ENCODE measurements around the gene KCNQ4. TPM values are rescaled to one million over a fixed set of nuclear protein-coding genes. Genes with fewer than 3 reads are reported as not detected.

The KCNQ4 gene
- total RNA-seq, 2 donors from 2014 or later, result 1.0 to 1.7 TPM

GRCh38 chr1:40823345-40823744 lies 39.8 kb downstream of the KCNQ4 start:
- H3K4me1 ChIP-seq, result peaks cover 0 to 5% of the 10 kb centered on the region in 2 donors
- DNase-seq (ENCODE audit: low spot score), result no peak

DNA sequence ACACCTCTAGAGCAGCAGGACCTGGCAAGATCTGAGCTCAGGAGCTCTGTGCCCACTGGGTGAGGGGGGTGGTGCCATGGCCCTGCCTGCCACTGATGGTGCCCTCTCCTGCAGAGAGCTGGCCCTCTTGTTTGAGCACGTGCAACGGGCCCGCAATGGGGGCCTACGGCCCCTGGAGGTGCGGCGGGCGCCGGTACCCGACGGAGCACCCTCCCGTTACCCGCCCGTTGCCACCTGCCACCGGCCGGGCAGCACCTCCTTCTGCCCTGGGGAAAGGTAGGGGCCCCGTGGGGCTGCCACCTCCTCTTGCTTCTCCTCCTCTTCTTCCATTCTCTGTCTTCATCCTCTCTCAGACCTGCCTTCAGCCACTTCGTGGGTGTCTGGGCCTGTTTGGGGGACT lies 40.4 kb downstream of the KCNQ4 start:
- no peak for DNase-seq (ENCODE audit: low spot score)
- Histone ChIP-seq H3K27me3 (no peaks in the 10 kb centered on the region), H3K27ac (no peak overlapping the region), H3K36me3 (no peaks in the 10 kb centered on the region), H3K9me3 (no peaks in the 10 kb centered on the region), H3K4me3 (no peak overlapping the region), H3K4me1 (no peaks in the 10 kb centered on the region)
- TF ChIP-seq, protein P1, sequence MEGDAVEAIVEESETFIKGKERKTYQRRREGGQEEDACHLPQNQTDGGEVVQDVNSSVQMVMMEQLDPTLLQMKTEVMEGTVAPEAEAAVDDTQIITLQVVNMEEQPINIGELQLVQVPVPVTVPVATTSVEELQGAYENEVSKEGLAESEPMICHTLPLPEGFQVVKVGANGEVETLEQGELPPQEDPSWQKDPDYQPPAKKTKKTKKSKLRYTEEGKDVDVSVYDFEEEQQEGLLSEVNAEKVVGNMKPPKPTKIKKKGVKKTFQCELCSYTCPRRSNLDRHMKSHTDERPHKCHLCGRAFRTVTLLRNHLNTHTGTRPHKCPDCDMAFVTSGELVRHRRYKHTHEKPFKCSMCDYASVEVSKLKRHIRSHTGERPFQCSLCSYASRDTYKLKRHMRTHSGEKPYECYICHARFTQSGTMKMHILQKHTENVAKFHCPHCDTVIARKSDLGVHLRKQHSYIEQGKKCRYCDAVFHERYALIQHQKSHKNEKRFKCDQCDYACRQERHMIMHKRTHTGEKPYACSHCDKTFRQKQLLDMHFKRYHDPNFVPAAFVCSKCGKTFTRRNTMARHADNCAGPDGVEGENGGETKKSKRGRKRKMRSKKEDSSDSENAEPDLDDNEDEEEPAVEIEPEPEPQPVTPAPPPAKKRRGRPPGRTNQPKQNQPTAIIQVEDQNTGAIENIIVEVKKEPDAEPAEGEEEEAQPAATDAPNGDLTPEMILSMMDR (IDR thresholded peaks at IDR 0.05), result no peak

More at GRCh38 chr1:40823345-40823744, 39.8 kb downstream of the KCNQ4 start:
- TF ChIP-seq, protein P1 (IDR thresholded peaks at IDR 0.05), result no peak
- Histone ChIP-seq H3K9me3 (no peaks in the 10 kb centered on the region), H3K4me3 (no peak overlapping the region), H3K27me3 (no peaks in the 10 kb centered on the region), H3K36me3 (no peaks in the 10 kb centered on the region), H3K27ac (no peak overlapping the region)

- TF ChIP-seq, protein P1 (IDR thresholded peaks at IDR 0.05), result no peak
- Histone ChIP-seq H3K4me3 (no peak overlapping the region), H3K27ac (no peak overlapping the region), H3K27me3 (no peaks in the 10 kb centered on the region), H3K36me3 (no peaks in the 10 kb centered on the region), H3K4me1 (no peaks in the 10 kb centered on the region), H3K9me3 (no peaks in the 10 kb centered on the region)
- DNase-seq (ENCODE audit: low spot score), result no peak
These were observed 41.2 kb downstream of the KCNQ4 start for GRCh38 chr1:40824591-40825434.

DNA sequence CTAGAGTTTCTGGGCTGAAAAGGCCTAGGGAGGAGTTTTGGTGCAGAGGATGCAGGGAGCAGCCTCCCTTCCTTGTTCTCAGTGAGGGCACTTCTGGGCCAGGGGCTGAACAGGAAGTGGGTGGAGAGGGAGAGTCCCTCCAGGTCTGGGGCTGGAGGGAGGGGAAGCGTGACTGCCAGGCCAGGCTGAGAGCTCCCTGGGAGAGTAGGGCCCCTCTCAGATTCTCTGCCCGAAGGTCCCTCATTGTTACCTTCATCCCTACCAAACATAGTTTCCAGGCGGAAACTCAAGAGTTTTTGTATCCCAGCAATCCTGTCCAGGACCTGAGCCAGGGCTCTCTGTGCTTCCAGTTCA lies 41.8 kb downstream of the KCNQ4 start:
- H3K27ac ChIP-seq, result no peak overlapping the region
- DNase-seq (ENCODE audit: low spot score), result no peak
- no peaks in the 10 kb centered on the region for H3K4me1 ChIP-seq
- no peaks in the 10 kb centered on the region for H3K36me3 ChIP-seq
- H3K27me3 ChIP-seq, result no peaks in the 10 kb centered on the region
- no peaks in the 10 kb centered on the region for H3K9me3 ChIP-seq
- TF ChIP-seq, protein P1 (IDR thresholded peaks at IDR 0.05), result no peak
- H3K4me3 ChIP-seq, result no peak overlapping the region

GRCh38 chr1:40825996-40826395 lies 42.4 kb downstream of the KCNQ4 start:
- Histone ChIP-seq H3K4me3 (no peak overlapping the region), H3K36me3 (no peaks in the 10 kb centered on the region), H3K4me1 (no peaks in the 10 kb centered on the region), H3K27me3 (no peaks in the 10 kb centered on the region), H3K9me3 (no peaks in the 10 kb centered on the region), H3K27ac (no peak overlapping the region)
- DNase-seq (ENCODE audit: low spot score), result no peak
- TF ChIP-seq, protein P1 (IDR thresholded peaks at IDR 0.05), result no peak
